NCI-H187 treated with DMSO at 0.1 percent for 48 hours (cell line): Measurements from ENCODE around the gene COL4A4.
"Not testable (repeated sequence)": the region's sequence is repeated elsewhere in the genome, so short reads cannot be mapped to it uniquely, and the experiment has no call there.

Experiments used
- DNase-seq: peaks from one replicate; lab custom pipeline; 2025; lab: John Stamatoyannopoulos, UW

The COL4A4 gene

GRCh38 chr2:227163998-227164762 lies at the start of gene COL4A4, which contains the start of gene COL4A3:
Gene COL4A4 (minus strand): TSS chr2:227164205. CDS start chr2:227147483, 16,722 bp downstream.
Gene COL4A3 (plus strand): TSS chr2:227164624. CDS start chr2:227164727, 103 bp downstream.
- no peak for DNase-seq

GRCh38 chr2:227207573-227207972 lies 43.6 kb upstream of the COL4A4 start:
- DNase-seq: no peak

GRCh38 chr2:227206406-227206805 lies 42.4 kb upstream of the COL4A4 start:
- no peak for DNase-seq

GRCh38 chr2:227205701-227206100 lies 41.7 kb upstream of the COL4A4 start:
- no peak for DNase-seq

- no peak for DNase-seq
These were observed 40.4 kb upstream of the COL4A4 start for GRCh38 chr2:227204452-227204851.

- no peak for DNase-seq
These were observed 37.8 kb upstream of the COL4A4 start for GRCh38 chr2:227201771-227202170.

GRCh38 chr2:227198866-227199265 lies 34.9 kb upstream of the COL4A4 start:
- DNase-seq: no peak

- no peak for DNase-seq
These were observed 30.2 kb upstream of the COL4A4 start for GRCh38 chr2:227194219-227194618.

- no peak for DNase-seq
These were observed 28.5 kb upstream of the COL4A4 start for GRCh38 chr2:227192491-227192890.

GRCh38 chr2:227191367-227191766 lies 27.4 kb upstream of the COL4A4 start:
- no peak for DNase-seq

GRCh38 chr2:227188292-227188691 lies 24.3 kb upstream of the COL4A4 start:
- DNase-seq: no peak

GRCh38 chr2:227186751-227187150 lies 22.7 kb upstream of the COL4A4 start:
- no peak for DNase-seq

GRCh38 chr2:227185615-227186232 lies 21.7 kb upstream of the COL4A4 start:
- no peak for DNase-seq

GRCh38 chr2:227183657-227184367 lies 19.8 kb upstream of the COL4A4 start:
- no peak for DNase-seq

- no peak for DNase-seq
These were observed 18.8 kb upstream of the COL4A4 start for GRCh38 chr2:227182765-227183164.

GRCh38 chr2:227180770-227181169 lies 16.8 kb upstream of the COL4A4 start:
- no peak for DNase-seq

GRCh38 chr2:227179988-227180685 lies 16.1 kb upstream of the COL4A4 start:
- no peak for DNase-seq

- DNase-seq: no peak
These were observed 13.8 kb upstream of the COL4A4 start for GRCh38 chr2:227177592-227178336.

- DNase-seq: not testable (repeated sequence)
These were observed 7.8 kb upstream of the COL4A4 start for GRCh38 chr2:227171779-227172178.

- no peak for DNase-seq
These were observed 822 bp upstream of the COL4A4 start for GRCh38 chr2:227164763-227165291.

- no peak for DNase-seq
These were observed 464 bp downstream of the COL4A4 start for GRCh38 chr2:227163485-227163997.
